Measurements from ENCODE around the gene PPP1R3D. TPM values are rescaled to one million over a fixed set of nuclear protein-coding genes. Genes with fewer than 3 reads are reported as not detected.

PPP1R3D gene
- total and polyA plus RNA-seq, 2 of the 13 experiments (the other 11 are each of a cell fraction or from before 2014, with no cell fraction given) = 1.2 to 3.7 TPM

GRCh38 chr20:59958626-59959025 is 18.5 kb upstream of the PPP1R3D start:
- Histone ChIP-seq H3K9ac (ENCODE audit: insufficient read depth, low read depth, low read length) (no peak overlapping the region), H3K4me3 (replicated peaks in 1 of 3; ENCODE audit: insufficient read depth in 1 of 3, low read depth in 2 of 3, low read length in 3 of 3) (no peak overlapping the region), H3K36me3 (replicated peaks in 1 of 2; ENCODE audit: control insufficient read depth in 1 of 2, insufficient read depth in 2 of 2, low read length in 2 of 2) (no peaks in the 10 kb centered on the region), H4K20me1 (ENCODE audit: insufficient read depth, low read length) (no peaks in the 10 kb centered on the region), H2AFZ (ENCODE audit: low read length) (no peak overlapping the region), H3K9me3 (ENCODE audit: low read length) (no peaks in the 10 kb centered on the region), H3K27ac (ENCODE audit: extremely low read length, insufficient read depth, low read length) (no peak overlapping the region), H3K79me2 (ENCODE audit: insufficient read depth, low read length) (no peaks in the 10 kb centered on the region), H3K4me1 (ENCODE audit: insufficient read depth, low read length) (no peaks in the 10 kb centered on the region), H3K27me3 (ENCODE audit: control insufficient read depth in 1 of 2, insufficient read depth in 2 of 2, low read length in 2 of 2) (no peaks in the 10 kb centered on the region; a peak in 1 of 5 replicates), H3K4me2 (ENCODE audit: low read depth, low read length) (no peak overlapping the region)
- in situ Hi-C loops (cut with HindIII; ENCODE audit: extremely low pct_ligation_motif_present, low pct_unique_long_range_greater_than_20kb) (no loop called here), intact Hi-C loops (cut with micrococcal nuclease; ENCODE audit: unreplicated experiment) (no loop called here)
- DNase-seq (ENCODE audit: low spot score) = no peak
- ATAC-seq = no peak
- TF ChIP-seq REXO4 (CRISPR knock-in tag; IDR thresholded peaks at IDR 0.05; ENCODE audit: borderline replicate concordance) (no peak), HNRNPK (IDR thresholded peaks at IDR 0.05; ENCODE audit: low read depth, low read length, poor library complexity, severe bottlenecking) (no peak), PRMT3 (CRISPR knock-in tag; IDR thresholded peaks at IDR 0.05; ENCODE audit: borderline replicate concordance, low read depth) (no peak), SNAI1 (CRISPR knock-in tag; IDR thresholded peaks at IDR 0.05; ENCODE audit: borderline replicate concordance) (no peak), HNRNPUL1 (IDR thresholded peaks at IDR 0.05; ENCODE audit: low read depth, low read length) (no peak), NONO (IDR thresholded peaks at IDR 0.05) (no peak), NONO (CRISPR knock-in tag; conservative IDR thresholded peaks at IDR 0.05) (no peak), CAMTA2 (CRISPR knock-in tag; IDR thresholded peaks at IDR 0.05; ENCODE audit: borderline replicate concordance) (no peak), ESRRA (CRISPR knock-in tag; IDR thresholded peaks at IDR 0.05; ENCODE audit: low read depth) (no peak), ZSCAN20 (CRISPR knock-in tag; IDR thresholded peaks at IDR 0.05; ENCODE audit: borderline replicate concordance) (no peak), ZGPAT (CRISPR knock-in tag; IDR thresholded peaks at IDR 0.05) (no peak), NR0B2 (CRISPR knock-in tag; IDR thresholded peaks at IDR 0.05) (no peak), SPEN (CRISPR knock-in tag; IDR thresholded peaks at IDR 0.05; ENCODE audit: low read depth) (no peak), PBX2 (CRISPR knock-in tag; IDR thresholded peaks at IDR 0.05) (no peak), TCF12 (IDR thresholded peaks at IDR 0.05) (no peak), TCF12 (CRISPR knock-in tag; IDR thresholded peaks at IDR 0.05) (no peak), NR2F6 (IDR thresholded peaks at IDR 0.05) (no peak), NR2F6 (CRISPR knock-in tag; IDR thresholded peaks at IDR 0.05) (no peak), PITX1 (CRISPR knock-in tag; IDR thresholded peaks at IDR 0.05) (no peak), ZNF674 (CRISPR knock-in tag; IDR thresholded peaks at IDR 0.05; ENCODE audit: low read depth) (no peak), ARID2 (CRISPR knock-in tag; IDR thresholded peaks at IDR 0.05; ENCODE audit: borderline replicate concordance) (no peak), JDP2 (CRISPR knock-in tag; IDR thresholded peaks at IDR 0.05; ENCODE audit: borderline replicate concordance) (no peak), FOXC1 (CRISPR knock-in tag; IDR thresholded peaks at IDR 0.05; ENCODE audit: borderline replicate concordance) (no peak)
- no TSS peak for BruUV-seq (replicated peaks)
- 68% methylated on average over 4 of the region's 4 CpGs for WGBS (ENCODE audit: low lambda C conversion rate)
- CTCF ChIA-PET (ENCODE audit: low intra/inter-chr PET ratio, low total read pairs) = no interaction called here
- POLR2A ChIA-PET = no interaction called here
- FAIRE-seq = no peak

Data from HepG2 (cell line).